Ovary (tissue), 9 donors: ENCODE measurements around the gene C9orf78. TPM values are rescaled to one million over a fixed set of nuclear protein-coding genes. Genes with fewer than 3 reads are reported as not detected.
"Not testable (repeated sequence)": the region's sequence is repeated elsewhere in the genome, so short reads cannot be mapped to it uniquely, and the experiment has no call there.

Experiments
- DNase-seq, 5 donors: peaks; one replicate each; pipeline ENCODE4 v3.0.0-alpha.2; 2019 to 2020
- H3K27ac ChIP-seq, 2 donors: fragments of 200-600 bp; one replicate each; pipeline versions ENCODE4 v1.5.1 to v1.8.0; 2019 to 2022
- H3K27me3 ChIP-seq: fragments of 200-600 bp; one replicate; pipeline ENCODE4 v1.8.0; 2022
- H3K36me3 ChIP-seq: fragments of 200-600 bp; sonication (generic); one replicate; pipeline ENCODE4 v1.5.1; 2019
- H3K4me1 ChIP-seq: one replicate; pipeline ENCODE4 v1.8.1; 2013; ENCODE audit warnings: mild to moderate bottlenecking, moderate library complexity; ENCODE audit not compliant: insufficient read depth
- H3K4me3 ChIP-seq: fragments of 200-600 bp; sonication (generic); one replicate; pipeline ENCODE4 v1.5.1; 2017
- H3K9me3 ChIP-seq, 2 donors: fragments of 200-600 bp in 1 of 2; sonication (generic) in 1 of 2; one replicate each; pipeline versions ENCODE4 v1.5.1 to v1.8.1; 2013 to 2019; ENCODE audit warnings: mild to moderate bottlenecking in 1 of 2, moderate library complexity in 1 of 2
- EP300 ChIP-seq: sonication (generic); formaldehyde crosslinking; IDR thresholded peaks from one replicate; pipeline ENCODE4 v1.6.1; 2017; ENCODE audit warnings: antibody characterized with exemption
- POLR2A ChIP-seq: fragments of 450-650 bp; IDR thresholded peaks from one replicate; pipeline ENCODE4 v1.6.1; 2017; ENCODE audit warnings: antibody characterized with exemption, mild to moderate bottlenecking, moderate library complexity
- WGBS, 3 donors: extraction: QIAGEN DNeasy Blood & Tissue Kit in 1 of 3; methylation state at CpG; one replicate each; pipeline versions ENCODE4 v1.1.5 to v1.1.7; 2013 to 2017; 5-methylcytosine and 5-hydroxymethylcytosine counted together
- intact Hi-C, 4 donors: fragments of 100-400 bp; cut with DNase I; formaldehyde crosslinking; loops; one replicate each; pipeline versions ENCODE4 v1.11.0 to v1.15.1; 2022 to 2023
- polyA plus RNA-seq, 2 donors: library from polyadenylated mRNA; stranded (reverse); fragments of 200-250 nt in 1 of 2; fragments of 350-450 nt in 1 of 2; fragmentation: Illumina TruSeq in 1 of 2; extraction: RNeasy Lipid Tissue Mini Kit (QIAGEN cat#74804) in 1 of 2; gene quantifications; one replicate each; pipeline ENCODE4 v1.2.3, GENCODE V29; 2013 to 2014
- total RNA-seq, 7 donors: library from RNA; depleted of rRNA in 2 of 7; stranded (reverse); fragments of >200 nt in 2 of 7; fragmentation: NEBNext Ultra II Directional in 3 of 7; extraction: Animal tissue kit (Norgen Biotek cat#: 25700) in 3 of 7; gene quantifications; one replicate each; pipeline versions ENCODE4 v1.1.0 to v1.2.4, GENCODE V29; 2016 to 2023
- TF ChIP-seq, protein P1 (sequence below), 3 donors: fragments of 450-650 bp in 2 of 3; fragments of 200-600 bp in 1 of 3; IDR thresholded peaks; one replicate each; pipeline versions ENCODE4 v1.5.1 to v1.8.0; 2016 to 2022; ENCODE audit warnings: antibody characterized with exemption in 3 of 3, mild to moderate bottlenecking in 1 of 3
- donor health status: DM: no; HTN: no; CAD: no; lungs with moderate emphysema.
- donor health status: DM: no; HTN: no; CAD: no.
- donor health status: Bipolar disorder and iron deficiency.
- donor health status: DM: yes; HTN: yes; CAD: no.
- donor health status: DM: no; HTN: no; CAD: no.
- donor health status: DM: yes; HTN: yes; CAD: no.

The C9orf78 gene
- total and polyA plus RNA-seq, 9 donors: 34.1 to 130 (median 38.3) TPM

DNA sequence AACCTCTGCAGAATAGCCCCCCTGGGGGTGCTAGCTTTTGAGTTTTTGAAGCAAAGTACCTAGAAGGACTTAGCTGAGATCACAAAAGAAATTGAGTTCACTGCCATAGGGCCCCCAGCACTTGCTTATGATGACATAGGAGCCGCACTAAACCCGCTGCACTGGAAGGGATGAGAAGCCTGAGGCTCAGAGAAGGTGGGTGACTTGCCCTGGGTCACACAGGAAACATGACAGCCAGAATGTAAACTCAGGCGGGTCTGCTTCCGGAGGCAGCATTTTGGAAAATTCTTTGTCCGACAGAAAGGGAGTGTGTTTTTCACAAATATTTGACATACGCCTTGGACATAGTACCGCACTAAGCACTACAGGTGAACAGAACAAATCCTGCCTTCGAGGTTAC is 40.5 kb downstream of the C9orf78 start:
- no peaks in the 10 kb centered on the region for H3K9me3 ChIP-seq
- H3K4me1 ChIP-seq: peaks cover 3% of the 10 kb centered on the region
- no peak overlapping the region for H3K4me3 ChIP-seq
- 80 to 86% (median 81%) methylated on average over 8 of the region's 8 CpGs for WGBS, 3 donors
- H3K36me3 ChIP-seq: no peaks in the 10 kb centered on the region
- DNase-seq: no peak
- H3K27ac ChIP-seq: no peak overlapping the region
- H3K27me3 ChIP-seq: no peaks in the 10 kb centered on the region
- TF ChIP-seq, protein P1, sequence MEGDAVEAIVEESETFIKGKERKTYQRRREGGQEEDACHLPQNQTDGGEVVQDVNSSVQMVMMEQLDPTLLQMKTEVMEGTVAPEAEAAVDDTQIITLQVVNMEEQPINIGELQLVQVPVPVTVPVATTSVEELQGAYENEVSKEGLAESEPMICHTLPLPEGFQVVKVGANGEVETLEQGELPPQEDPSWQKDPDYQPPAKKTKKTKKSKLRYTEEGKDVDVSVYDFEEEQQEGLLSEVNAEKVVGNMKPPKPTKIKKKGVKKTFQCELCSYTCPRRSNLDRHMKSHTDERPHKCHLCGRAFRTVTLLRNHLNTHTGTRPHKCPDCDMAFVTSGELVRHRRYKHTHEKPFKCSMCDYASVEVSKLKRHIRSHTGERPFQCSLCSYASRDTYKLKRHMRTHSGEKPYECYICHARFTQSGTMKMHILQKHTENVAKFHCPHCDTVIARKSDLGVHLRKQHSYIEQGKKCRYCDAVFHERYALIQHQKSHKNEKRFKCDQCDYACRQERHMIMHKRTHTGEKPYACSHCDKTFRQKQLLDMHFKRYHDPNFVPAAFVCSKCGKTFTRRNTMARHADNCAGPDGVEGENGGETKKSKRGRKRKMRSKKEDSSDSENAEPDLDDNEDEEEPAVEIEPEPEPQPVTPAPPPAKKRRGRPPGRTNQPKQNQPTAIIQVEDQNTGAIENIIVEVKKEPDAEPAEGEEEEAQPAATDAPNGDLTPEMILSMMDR (IDR thresholded peaks at IDR 0.05): no peak
- TF ChIP-seq POLR2A: no peak
- TF ChIP-seq EP300: no peak
- intact Hi-C loops: no loop called here

- TF ChIP-seq, protein P1 (IDR thresholded peaks at IDR 0.05): no peak
- TF ChIP-seq EP300: no peak
- TF ChIP-seq POLR2A: no peak
- H3K36me3 ChIP-seq: no peaks in the 10 kb centered on the region
- H3K4me1 ChIP-seq: peaks cover 3% of the 10 kb centered on the region
- H3K27me3 ChIP-seq: no peaks in the 10 kb centered on the region
- intact Hi-C loops: loop anchor here in 2 of 4 donors (5.0 to 10.0 kb wide), 4 partner anchors 139 to 662 kb away; partner anchors contain the start of gene ASB6 (in 1 of the 2)
- no peak for DNase-seq
- H3K27ac ChIP-seq: no peak overlapping the region
- no peak overlapping the region for H3K4me3 ChIP-seq
- 85 to 87% (median 86%) methylated on average over 10 of the region's 10 CpGs for WGBS, 3 donors
- H3K9me3 ChIP-seq: no peaks in the 10 kb centered on the region
These were observed 48.6 kb downstream of the C9orf78 start for GRCh38 chr9:129786481-129786880.

GRCh38 chr9:129785866-129786265 is 49.2 kb downstream of the C9orf78 start:
- H3K36me3 ChIP-seq: no peaks in the 10 kb centered on the region
- no peak for TF ChIP-seq POLR2A
- no peak for TF ChIP-seq EP300
- TF ChIP-seq, protein P1 (IDR thresholded peaks at IDR 0.05): no peak
- peaks cover 3% of the 10 kb centered on the region for H3K4me1 ChIP-seq
- H3K27me3 ChIP-seq: no peaks in the 10 kb centered on the region
- H3K9me3 ChIP-seq: no peaks in the 10 kb centered on the region
- no peak overlapping the region for H3K27ac ChIP-seq
- intact Hi-C loops: loop anchor here in 2 of 4 donors (5.0 to 10.0 kb wide), 4 partner anchors 139 to 661 kb away; partner anchors contain the start of gene ASB6 (in 1 of the 2)
- no peak overlapping the region for H3K4me3 ChIP-seq
- 82 to 95% (median 85%) methylated on average over 1 of the region's 1 CpG for WGBS, 3 donors
- no peak for DNase-seq

DNA sequence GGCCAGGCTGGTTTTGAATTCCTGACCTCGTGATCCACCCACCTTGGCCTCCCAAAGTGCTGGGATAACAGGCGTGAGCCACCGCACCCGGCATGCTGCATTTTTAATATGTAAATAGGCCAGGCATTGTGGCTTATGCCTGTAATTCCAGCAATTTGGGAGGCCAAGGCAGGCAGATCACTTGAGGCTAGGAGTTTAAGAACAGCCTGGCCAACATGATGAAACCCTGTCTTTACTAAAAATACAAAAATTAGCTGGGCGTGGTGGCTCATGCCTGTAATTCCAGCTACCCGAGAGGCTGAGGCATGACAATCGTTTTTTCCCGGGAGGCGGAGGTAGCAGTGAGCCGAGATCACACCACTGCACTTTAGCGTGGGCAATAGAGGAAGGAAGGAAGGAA is 50.1 kb downstream of the C9orf78 start:
- H3K27ac ChIP-seq, DNase-seq, H3K4me1 ChIP-seq, H3K27me3 ChIP-seq, H3K4me3 ChIP-seq, H3K9me3 ChIP-seq, H3K36me3 ChIP-seq: not testable (repeated sequence)
- intact Hi-C loops: loop anchor here (5.0 to 10.0 kb wide), 6 partner anchors 43 to 660 kb away; partner anchors contain the start of gene ASB6 (in 3 of the 4)
- 70 to 77% (median 76%) methylated on average over 11 of the region's 11 CpGs for WGBS, 3 donors

DNA sequence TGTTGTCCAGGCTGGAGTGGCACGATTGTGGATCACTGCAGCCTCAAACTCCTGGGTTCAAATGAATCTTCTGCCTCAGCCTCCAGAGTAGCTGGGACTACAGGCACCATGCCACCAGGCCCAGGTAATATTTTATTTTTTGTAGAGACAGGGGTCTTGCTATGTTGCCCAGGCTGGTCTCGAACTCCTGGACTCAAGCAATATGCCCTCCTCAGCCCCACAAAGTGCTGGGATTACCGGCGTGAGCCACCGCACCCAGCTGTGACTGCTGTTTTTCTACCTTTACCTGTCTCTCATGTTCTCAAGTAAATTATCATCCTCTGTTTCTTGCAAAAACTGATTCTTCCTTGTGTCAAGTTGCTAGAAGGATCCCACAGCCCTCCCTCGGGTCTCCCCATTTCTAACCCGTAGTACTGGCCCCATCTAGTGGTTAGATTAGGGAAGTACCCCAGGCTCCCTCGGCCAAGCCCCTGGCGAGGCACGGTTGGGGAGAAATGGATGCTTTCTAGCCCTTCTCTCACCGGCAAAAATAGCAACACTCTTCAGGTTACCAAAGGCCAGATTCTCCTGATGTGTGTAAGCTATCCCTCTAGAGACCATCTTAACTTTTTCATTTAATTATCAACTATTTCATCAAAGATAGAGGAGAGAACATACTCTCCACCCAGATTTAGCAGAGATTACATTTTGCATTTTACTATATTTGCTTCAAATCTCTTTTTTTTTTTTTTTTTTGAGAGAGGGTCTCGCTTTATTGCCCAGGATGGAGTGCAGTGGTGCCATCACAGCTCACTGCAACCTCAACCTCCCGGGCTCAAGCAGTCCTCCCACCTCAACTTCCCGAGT is 51.3 kb downstream of the C9orf78 start:
- 26 to 35% (median 30%) methylated on average over 14 of the region's 14 CpGs for WGBS, 3 donors
- Histone ChIP-seq H3K9me3 (no peaks in the 10 kb centered on the region), H3K4me1 (no peaks in the 10 kb centered on the region), H3K27ac (no peak overlapping the region), H3K27me3 (no peaks in the 10 kb centered on the region), H3K4me3 (no peak overlapping the region), H3K36me3 (no peaks in the 10 kb centered on the region)
- peak; percentile 58 to 80 (median 70) for DNase-seq
- TF ChIP-seq, protein P1 (IDR thresholded peaks at IDR 0.05): peak; percentile 63 to 93 (median 93)
- no peak for TF ChIP-seq EP300
- intact Hi-C loops: loop anchor here (1.0 to 10.0 kb wide), 6 partner anchors 41 to 659 kb away; partner anchors contain the start of gene ASB6 (in 2 of the 4)
